Brain microvascular endothelial cell (primary cell): ENCODE data around the gene KRT6B.
"Not testable (repeated sequence)": the region's sequence is repeated elsewhere in the genome, so short reads cannot be mapped to it uniquely, and the experiment has no call there.

Source experiments
- DNase-seq: peaks from one replicate; pipeline ENCODE4 v3.0.0-alpha.2; 2020
- H3K27ac ChIP-seq: fragments of 250-450 bp; sonication (Bioruptor Pico); 2 replicates; pipeline ENCODE4 v1.5.1; 2020; ENCODE audit warnings: mild to moderate bottlenecking, moderate library complexity
- H3K27me3 ChIP-seq: fragments of 250-450 bp; sonication (Bioruptor Pico); replicated peaks from 2 replicates; pipeline ENCODE4 v1.5.1; 2020; ENCODE audit warnings: mild to moderate bottlenecking
- H3K36me3 ChIP-seq: fragments of 250-450 bp; sonication (Bioruptor Pico); replicated peaks from 2 replicates; pipeline ENCODE4 v1.5.1; 2020; ENCODE audit warnings: mild to moderate bottlenecking
- H3K4me3 ChIP-seq: 2 replicates; pipeline ENCODE4 v1.5.1; 2011; ENCODE audit warnings: low read depth, mild to moderate bottlenecking, control low read depth, low read length, moderate library complexity
- CTCF ChIP-seq: IDR thresholded peaks from 2 replicates; pipeline ENCODE4 v1.5.1; 2011; ENCODE audit warnings: low read depth, mild to moderate bottlenecking, moderate library complexity, low read length, control low read depth, inconsistent platforms; ENCODE audit errors: missing control alignments
- in situ Hi-C: cut with HindIII; loops from 2 replicates; pipeline ENCODE4 v1.10.0; 2017; ENCODE audit warnings: low sequenced_read_pairs, low pct_ligation_motif_present

KRT6B gene

DNA sequence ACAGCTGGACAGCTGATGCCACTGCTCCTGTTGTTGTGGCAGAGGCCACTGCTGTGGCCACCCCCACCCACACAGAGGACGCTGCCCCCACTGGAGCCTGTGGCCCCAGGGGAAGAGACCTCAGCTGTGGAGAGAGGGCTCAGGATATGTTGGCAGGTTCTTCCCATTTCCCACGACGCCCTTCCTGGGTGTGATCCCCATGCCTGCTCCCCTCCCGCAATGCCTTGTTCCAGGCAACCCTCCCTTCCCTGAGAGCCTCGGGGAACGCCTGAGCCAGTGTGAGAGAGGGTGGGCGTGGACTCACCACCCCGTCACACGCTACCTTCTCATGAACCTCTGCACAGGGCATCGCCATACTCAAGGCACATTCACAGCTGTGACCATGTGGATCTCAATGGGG is 40.1 kb downstream of the KRT6B start:
- no peak for TF ChIP-seq CTCF
- no peaks in the 10 kb centered on the region for H3K27me3 ChIP-seq
- no peaks in the 10 kb centered on the region for H3K36me3 ChIP-seq
- in situ Hi-C loops = no loop called here
- no peak for DNase-seq
- no peak overlapping the region for H3K27ac ChIP-seq
- H3K4me3 ChIP-seq = no peak overlapping the region

GRCh38 chr12:52410589-52411248 is 41.2 kb downstream of the KRT6B start:
- H3K27ac ChIP-seq, H3K36me3 ChIP-seq, in situ Hi-C loops, H3K4me3 ChIP-seq, H3K27me3 ChIP-seq, DNase-seq: not testable (repeated sequence)

DNA sequence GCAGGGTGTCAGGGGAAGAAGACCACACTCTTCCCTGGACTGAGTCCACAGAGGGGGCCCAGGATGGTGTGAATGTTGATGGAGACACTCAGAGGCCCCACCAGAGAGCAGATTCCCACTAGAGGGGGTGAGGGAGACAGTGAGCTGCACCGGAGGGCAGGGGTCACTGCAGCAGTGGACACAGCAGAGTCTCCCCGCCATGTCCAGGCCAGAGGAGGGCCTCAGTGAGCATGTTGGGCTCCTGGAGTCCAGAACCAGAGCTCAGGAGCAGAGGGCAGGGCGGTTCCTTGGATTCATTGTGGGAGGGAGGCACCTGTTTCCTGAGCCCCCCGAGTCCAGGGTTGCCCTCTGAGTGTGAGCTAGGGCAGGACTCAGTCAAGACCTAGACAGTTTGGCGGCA is 44.0 kb downstream of the KRT6B start:
- TF ChIP-seq CTCF = peak; percentile 14
- no peak for DNase-seq
- H3K27ac ChIP-seq = no peak overlapping the region
- no peaks in the 10 kb centered on the region for H3K27me3 ChIP-seq
- H3K4me3 ChIP-seq = no peak overlapping the region
- in situ Hi-C loops = no loop called here
- H3K36me3 ChIP-seq = no peaks in the 10 kb centered on the region

GRCh38 chr12:52405922-52406385 is 46.0 kb downstream of the KRT6B start, which contains the start of gene KRT82:
Gene KRT82 (minus strand): TSS chr12:52406335. CDS start chr12:52406277, 58 bp downstream.
- H3K4me3 ChIP-seq = no peak within 1 kb of the TSS
- H3K27me3 ChIP-seq = no peaks in the 10 kb centered on the region
- no peak within 1 kb of the TSS for H3K27ac ChIP-seq
- no peaks in the 10 kb centered on the region for H3K36me3 ChIP-seq
- in situ Hi-C loops = no loop called here
- DNase-seq = no peak
- TF ChIP-seq CTCF = no peak

- no peak for DNase-seq
- Histone ChIP-seq H3K36me3 (no peaks in the 10 kb centered on the region), H3K27ac (no peak overlapping the region), H3K27me3 (no peaks in the 10 kb centered on the region), H3K4me3 (no peak overlapping the region)
- in situ Hi-C loops = no loop called here
- TF ChIP-seq CTCF = peak; percentile 29
These were observed 47.0 kb downstream of the KRT6B start for GRCh38 chr12:52404951-52405350.

DNA sequence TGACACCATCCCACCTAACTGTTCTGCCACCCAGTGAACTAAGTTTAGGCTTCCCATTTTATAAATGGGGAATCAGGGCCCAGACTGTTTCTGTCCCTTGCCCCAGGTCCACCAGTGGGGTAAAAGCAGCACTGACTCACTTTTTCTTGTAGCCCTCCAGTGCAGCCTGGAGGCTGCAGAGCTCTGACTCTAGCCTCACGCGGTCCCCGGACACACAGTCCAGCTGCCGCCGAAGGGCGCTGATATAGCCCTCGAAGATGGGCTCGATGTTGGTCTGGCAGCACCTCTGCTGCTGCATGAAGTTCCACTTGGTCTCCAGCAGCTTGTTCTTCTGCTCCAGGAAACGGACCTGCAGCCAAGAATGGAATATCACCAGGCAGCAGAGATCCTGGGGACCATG is 48.4 kb downstream of the KRT6B start:
- H3K36me3 ChIP-seq = no peaks in the 10 kb centered on the region
- TF ChIP-seq CTCF = no peak
- H3K4me3 ChIP-seq = no peak overlapping the region
- H3K27ac ChIP-seq = no peak overlapping the region
- DNase-seq = no peak
- H3K27me3 ChIP-seq = no peaks in the 10 kb centered on the region
- in situ Hi-C loops = no loop called here
